Measurements from ENCODE around the gene MPP7.

- TF ChIP-seq EP300 (IDR thresholded peaks at IDR 0.05) (no peak), CTCF (IDR thresholded peaks at IDR 0.05) (no peak)
Observed at GRCh38 chr10:28327491-28327880, 24.6 kb upstream of the MPP7 start.

Measured in suprapubic skin (tissue), 3 donors.